Measurements from ENCODE around the gene CELF4. TPM values are rescaled to one million over a fixed set of nuclear protein-coding genes. Genes with fewer than 3 reads are reported as not detected.

The CELF4 gene
- total RNA-seq, 1 experiment from 2014 or later = 0.40 TPM

- no peaks in the 10 kb centered on the region for H3K9me2 ChIP-seq (replicated peaks; ENCODE audit: low read length)
- H3K27me3 ChIP-seq (ENCODE audit: low read length) = no peaks in the 10 kb centered on the region
- CTCF ChIA-PET = interaction anchor here (0.7 kb wide), 1 partner anchor 220 kb away, joined by 3 read pairs; no protein-coding TSS in a partner anchor
- no peaks in the 10 kb centered on the region for H3K36me3 ChIP-seq (ENCODE audit: low read depth, low read length)
- TF ChIP-seq EZH2phosphoT487 (IDR thresholded peaks at IDR 0.05; ENCODE audit: borderline replicate concordance, low read length) = no peak
- TF ChIP-seq EZH2 (IDR thresholded peaks at IDR 0.05; ENCODE audit: low read length, unreplicated experiment) = no peak
- TF ChIP-seq, protein P1, sequence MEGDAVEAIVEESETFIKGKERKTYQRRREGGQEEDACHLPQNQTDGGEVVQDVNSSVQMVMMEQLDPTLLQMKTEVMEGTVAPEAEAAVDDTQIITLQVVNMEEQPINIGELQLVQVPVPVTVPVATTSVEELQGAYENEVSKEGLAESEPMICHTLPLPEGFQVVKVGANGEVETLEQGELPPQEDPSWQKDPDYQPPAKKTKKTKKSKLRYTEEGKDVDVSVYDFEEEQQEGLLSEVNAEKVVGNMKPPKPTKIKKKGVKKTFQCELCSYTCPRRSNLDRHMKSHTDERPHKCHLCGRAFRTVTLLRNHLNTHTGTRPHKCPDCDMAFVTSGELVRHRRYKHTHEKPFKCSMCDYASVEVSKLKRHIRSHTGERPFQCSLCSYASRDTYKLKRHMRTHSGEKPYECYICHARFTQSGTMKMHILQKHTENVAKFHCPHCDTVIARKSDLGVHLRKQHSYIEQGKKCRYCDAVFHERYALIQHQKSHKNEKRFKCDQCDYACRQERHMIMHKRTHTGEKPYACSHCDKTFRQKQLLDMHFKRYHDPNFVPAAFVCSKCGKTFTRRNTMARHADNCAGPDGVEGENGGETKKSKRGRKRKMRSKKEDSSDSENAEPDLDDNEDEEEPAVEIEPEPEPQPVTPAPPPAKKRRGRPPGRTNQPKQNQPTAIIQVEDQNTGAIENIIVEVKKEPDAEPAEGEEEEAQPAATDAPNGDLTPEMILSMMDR (conservative IDR thresholded peaks at IDR 0.05; ENCODE audit: low read depth, low read length) = no peak
- DNase-seq = no peak
- intact Hi-C loops (cut with micrococcal nuclease) = no loop called here
- H4K20me1 ChIP-seq (ENCODE audit: low read length) = no peaks in the 10 kb centered on the region
- H3K4me3 ChIP-seq (ENCODE audit: low read length) = no peak overlapping the region
- H3F3A ChIP-seq (ENCODE audit: low read length, unreplicated experiment) = no peaks in the 10 kb centered on the region
- H3K79me2 ChIP-seq (ENCODE audit: low read length) = no peaks in the 10 kb centered on the region
- no peak overlapping the region for H3K27ac ChIP-seq (ENCODE audit: low read length)
- no peak overlapping the region for H3K9ac ChIP-seq (ENCODE audit: low read length)
- no peak overlapping the region for H3K4me2 ChIP-seq (ENCODE audit: low read length)
- no TSS peak for BruUV-seq (replicated peaks)
- no peak overlapping the region for H2AFZ ChIP-seq (ENCODE audit: low read length)
- POLR2A ChIA-PET (ENCODE audit: unreplicated experiment) = no interaction called here
- no peaks in the 10 kb centered on the region for H3K4me1 ChIP-seq (ENCODE audit: insufficient read depth, low read length)
- no peaks in the 10 kb centered on the region for H3K9me3 ChIP-seq (ENCODE audit: low read length)
- ATAC-seq = no peak
Measured at GRCh38 chr18:37499913-37500312, 65.7 kb downstream of the CELF4 start.

GRCh38 chr18:37499044-37499443 is 66.6 kb downstream of the CELF4 start:
- no peak overlapping the region for H3K9ac ChIP-seq (ENCODE audit: low read length)
- H3K36me3 ChIP-seq (ENCODE audit: low read depth, low read length) = no peaks in the 10 kb centered on the region
- no TSS peak for BruUV-seq (replicated peaks)
- no peak overlapping the region for H3K27ac ChIP-seq (ENCODE audit: low read length)
- no peak for DNase-seq
- no peak overlapping the region for H3K4me2 ChIP-seq (ENCODE audit: low read length)
- intact Hi-C loops (cut with micrococcal nuclease) = no loop called here
- no peak overlapping the region for H2AFZ ChIP-seq (ENCODE audit: low read length)
- TF ChIP-seq EZH2phosphoT487 (IDR thresholded peaks at IDR 0.05; ENCODE audit: borderline replicate concordance, low read length) = no peak
- TF ChIP-seq, protein P1 (conservative IDR thresholded peaks at IDR 0.05; ENCODE audit: low read depth, low read length) = no peak
- TF ChIP-seq EZH2 (IDR thresholded peaks at IDR 0.05; ENCODE audit: low read length, unreplicated experiment) = no peak
- POLR2A ChIA-PET (ENCODE audit: unreplicated experiment) = no interaction called here
- no peaks in the 10 kb centered on the region for H3K4me1 ChIP-seq (ENCODE audit: insufficient read depth, low read length)
- no peaks in the 10 kb centered on the region for H3F3A ChIP-seq (ENCODE audit: low read length, unreplicated experiment)
- H3K27me3 ChIP-seq (ENCODE audit: low read length) = no peaks in the 10 kb centered on the region
- H3K79me2 ChIP-seq (ENCODE audit: low read length) = no peaks in the 10 kb centered on the region
- no peaks in the 10 kb centered on the region for H3K9me2 ChIP-seq (replicated peaks; ENCODE audit: low read length)
- H3K9me3 ChIP-seq (ENCODE audit: low read length) = no peaks in the 10 kb centered on the region
- H3K4me3 ChIP-seq (ENCODE audit: low read length) = no peak overlapping the region
- H4K20me1 ChIP-seq (ENCODE audit: low read length) = no peaks in the 10 kb centered on the region
- CTCF ChIA-PET = no interaction called here
- no peak for ATAC-seq

DNA sequence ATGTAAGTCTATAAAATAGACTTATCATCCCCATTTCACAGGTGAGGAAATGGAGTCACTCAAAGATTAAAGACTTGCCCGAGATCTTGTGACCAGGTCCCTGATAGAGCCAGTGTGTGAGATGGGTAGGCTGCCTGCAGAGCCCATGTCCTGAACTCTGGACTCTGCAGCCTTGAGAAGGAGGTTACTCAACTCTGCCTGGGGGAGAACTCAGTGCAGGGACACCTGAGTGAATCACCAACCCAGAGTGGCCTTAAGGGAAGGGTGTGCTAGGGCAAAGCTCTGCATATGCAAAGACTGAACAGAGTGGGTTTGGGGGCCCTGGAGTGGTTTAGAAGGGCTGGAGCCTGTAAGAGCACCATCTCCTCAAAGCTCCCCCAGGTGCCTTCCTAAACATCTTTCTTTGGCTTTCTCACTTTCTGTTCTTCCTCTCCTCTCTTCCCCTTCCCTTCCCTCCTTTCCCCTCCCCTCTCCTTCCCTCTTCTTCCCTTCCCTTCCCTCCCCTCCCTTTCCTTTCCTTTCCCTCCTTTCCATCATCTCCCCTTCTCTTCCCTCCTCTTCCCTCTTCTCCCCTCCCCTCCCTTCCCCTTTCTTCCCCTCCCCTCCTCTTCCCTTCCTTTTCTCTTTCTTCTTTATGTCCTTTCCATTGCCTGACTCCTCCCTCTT is 67.6 kb downstream of the CELF4 start:
- Histone ChIP-seq H3K27ac (ENCODE audit: low read length) (no peak overlapping the region), H3K4me1 (ENCODE audit: insufficient read depth, low read length) (no peaks in the 10 kb centered on the region), H3K9me2 (replicated peaks; ENCODE audit: low read length) (no peaks in the 10 kb centered on the region), H3K36me3 (ENCODE audit: low read depth, low read length) (no peaks in the 10 kb centered on the region), H3K9ac (ENCODE audit: low read length) (no peak overlapping the region), H3K79me2 (ENCODE audit: low read length) (no peaks in the 10 kb centered on the region), H3F3A (ENCODE audit: low read length, unreplicated experiment) (no peaks in the 10 kb centered on the region), H2AFZ (ENCODE audit: low read length) (no peak overlapping the region), H3K9me3 (ENCODE audit: low read length) (no peaks in the 10 kb centered on the region), H3K4me2 (ENCODE audit: low read length) (no peak overlapping the region), H3K4me3 (ENCODE audit: low read length) (no peak overlapping the region), H4K20me1 (ENCODE audit: low read length) (no peaks in the 10 kb centered on the region), H3K27me3 (ENCODE audit: low read length) (no peaks in the 10 kb centered on the region)
- ATAC-seq = no peak
- no peak for DNase-seq
- no TSS peak for BruUV-seq (replicated peaks)
- no peak for TF ChIP-seq EZH2 (IDR thresholded peaks at IDR 0.05; ENCODE audit: low read length, unreplicated experiment)
- TF ChIP-seq, protein P1 (conservative IDR thresholded peaks at IDR 0.05; ENCODE audit: low read depth, low read length) = no peak
- POLR2A ChIA-PET (ENCODE audit: unreplicated experiment) = no interaction called here
- intact Hi-C loops (cut with micrococcal nuclease) = no loop called here
- CTCF ChIA-PET = no interaction called here

All from PC-3 (cell line).